Measurements from ENCODE around the gene CDC16.

- TF ChIP-seq HMGXB4 (CRISPR knock-in tag; IDR thresholded peaks at IDR 0.05) (no peak), CTCF (IDR thresholded peaks at IDR 0.05 in 2 of 3, conservative IDR thresholded peaks at IDR 0.05 in 1 of 3; ENCODE audit: insufficient read depth in 2 of 3, low read depth in 1 of 3, low read length in 3 of 3) (0 out of 6 replicates have a peak, but pooled peaks of 1 of the 3 experiments have one; percentile 8), ZNF239 (CRISPR knock-in tag; IDR thresholded peaks at IDR 0.05) (no peak), POLR2AphosphoS5 (IDR thresholded peaks at IDR 0.05; ENCODE audit: control insufficient read depth, insufficient read depth, low read depth, low read length) (no peak), LARP7 (IDR thresholded peaks at IDR 0.05) (no peak), MAX (CRISPR knock-in tag; IDR thresholded peaks at IDR 0.05) (no peak), SNRNP70 (optimal IDR thresholded peaks at IDR 0.05; ENCODE audit: low read depth, low read length) (no peak), POLR2A (conservative IDR thresholded peaks at IDR 0.05) (no peak), BRF2 (IDR thresholded peaks at IDR 0.05; ENCODE audit: borderline replicate concordance, insufficient read depth, insufficient read length) (no peak), NFIX (CRISPR knock-in tag; IDR thresholded peaks at IDR 0.05; ENCODE audit: low read depth) (no peak), CHD2 (IDR thresholded peaks at IDR 0.05; ENCODE audit: low read depth, low read length) (no peak)
Observed at GRCh38 chr13:114244637-114245036, 9.9 kb downstream of the CDC16 start.
